OCI-LY7 (cell line): ENCODE results near the gene SREBF1. TPM values are rescaled to one million over a fixed set of nuclear protein-coding genes. Genes with fewer than 3 reads are reported as not detected.

Source experiments
- BruUV-seq: library from RNA; stranded (reverse); fragments of 400-500 nt; replicated peaks from 2 replicates; lab custom pipeline; 2021; lab: Mats Ljungman, UMichigan
- CTCF ChIA-PET: fragments of 300-600 bp; sonication (Branson Sonifier 250); formaldehyde crosslinking; loops from one replicate; lab custom pipeline; 2022; ENCODE audit warnings: antibody characterized with exemption; ENCODE audit not compliant: unreplicated experiment; lab: Charles Lee
- POLR2A ChIA-PET: fragments of 300-600 bp; sonication (Branson Sonifier 250); formaldehyde crosslinking; loops from one replicate; lab custom pipeline; 2022; ENCODE audit warnings: antibody characterized with exemption; lab: Charles Lee
- DNase-seq: peaks from one replicate; pipeline ENCODE4 v3.0.0-alpha.2; 2015; ENCODE audit warnings: low spot score
- H2AFZ ChIP-seq: fragments of 200-600 bp; sonication (generic), shearing (Covaris generic); 2 replicates; pipeline ENCODE4 v1.6.1; 2014; ENCODE audit warnings: mild to moderate bottlenecking, antibody characterized with exemption, low read length, moderate library complexity
- H3K27ac ChIP-seq: fragments of 200-600 bp; sonication (generic); 2 replicates; pipeline ENCODE4 v1.5.1; 2014; ENCODE audit warnings: mixed run types, low read depth, mild to moderate bottlenecking, moderate library complexity, low read length, inconsistent platforms; ENCODE audit not compliant: poor library complexity, severe bottlenecking
- H3K36me3 ChIP-seq: fragments of 200-600 bp; sonication (generic); 2 replicates; pipeline ENCODE4 v1.6.1; 2014; ENCODE audit warnings: mild to moderate bottlenecking, antibody characterized with exemption, low read length, moderate library complexity, mixed read lengths; ENCODE audit not compliant: insufficient read depth
- H3K4me1 ChIP-seq: fragments of 200-600 bp; sonication (generic); 2 replicates; pipeline ENCODE4 v1.5.1; 2014; ENCODE audit warnings: mild to moderate bottlenecking, low read length; ENCODE audit not compliant: insufficient read depth, poor library complexity, severe bottlenecking
- H3K4me2 ChIP-seq: fragments of 200-600 bp; sonication (generic); 2 replicates; pipeline ENCODE4 v1.6.1; 2014; ENCODE audit warnings: mild to moderate bottlenecking, low read length
- H3K4me3 ChIP-seq: fragments of 200-600 bp; sonication (generic); 2 replicates; pipeline ENCODE4 v1.5.1; 2014; ENCODE audit warnings: mild to moderate bottlenecking, low read depth, low read length; ENCODE audit not compliant: poor library complexity, severe bottlenecking
- H3K79me2 ChIP-seq: fragments of 200-600 bp; sonication (generic); 2 replicates; pipeline ENCODE4 v1.6.1; 2016; ENCODE audit warnings: low read depth, mild to moderate bottlenecking, low read length, moderate library complexity, mixed read lengths; ENCODE audit not compliant: insufficient read depth
- H3K9me2 ChIP-seq: fragments of 200-600 bp; sonication (generic); 2 replicates; pipeline ENCODE4 v1.6.1; 2016; ENCODE audit warnings: mild to moderate bottlenecking, low read length, mixed read lengths; ENCODE audit not compliant: insufficient read depth
- H3K9me3 ChIP-seq: fragments of 200-600 bp; sonication (generic); 2 replicates; pipeline ENCODE4 v1.6.1; 2014; ENCODE audit warnings: mild to moderate bottlenecking, mixed run types, low read length, mixed read lengths
- H4K20me1 ChIP-seq: fragments of 200-600 bp; sonication (generic); 2 replicates; pipeline ENCODE4 v1.6.1; 2014; ENCODE audit warnings: mild to moderate bottlenecking, antibody characterized with exemption, low read length, moderate library complexity, mixed read lengths; ENCODE audit not compliant: insufficient read depth
- CTCF ChIP-seq: fragments of 200-600 bp; sonication (generic); conservative IDR thresholded peaks from 2 replicates; pipeline ENCODE4 v1.5.1; 2014; ENCODE audit warnings: mild to moderate bottlenecking, antibody characterized with exemption, low read length, moderate library complexity, mixed read lengths
- EZH2phosphoT487 ChIP-seq: fragments of 200-600 bp; sonication (generic); IDR thresholded peaks from 2 replicates; pipeline ENCODE4 v1.6.1; 2018; ENCODE audit warnings: low read depth, borderline replicate concordance, mild to moderate bottlenecking, mixed run types, antibody characterized with exemption, low read length, moderate library complexity, mixed read lengths
- intact Hi-C: fragments of 100-400 bp; cut with micrococcal nuclease; formaldehyde crosslinking; loops from one replicate; pipeline ENCODE4 v1.10.0; 2022; ENCODE audit not compliant: unreplicated experiment
- total RNA-seq, 2 experiments: library from RNA; depleted of rRNA in 1 of 2; stranded (reverse); fragments of >200 nt in 1 of 2; shearing (Covaris generic) in 1 of 2; gene quantifications; 2 replicates each; pipeline ENCODE4 v1.2.3, GENCODE V29; 2014 to 2022

SREBF1 gene
- total RNA-seq, 2 experiments from 2014 or later: 70.4 to 187 TPM

DNA sequence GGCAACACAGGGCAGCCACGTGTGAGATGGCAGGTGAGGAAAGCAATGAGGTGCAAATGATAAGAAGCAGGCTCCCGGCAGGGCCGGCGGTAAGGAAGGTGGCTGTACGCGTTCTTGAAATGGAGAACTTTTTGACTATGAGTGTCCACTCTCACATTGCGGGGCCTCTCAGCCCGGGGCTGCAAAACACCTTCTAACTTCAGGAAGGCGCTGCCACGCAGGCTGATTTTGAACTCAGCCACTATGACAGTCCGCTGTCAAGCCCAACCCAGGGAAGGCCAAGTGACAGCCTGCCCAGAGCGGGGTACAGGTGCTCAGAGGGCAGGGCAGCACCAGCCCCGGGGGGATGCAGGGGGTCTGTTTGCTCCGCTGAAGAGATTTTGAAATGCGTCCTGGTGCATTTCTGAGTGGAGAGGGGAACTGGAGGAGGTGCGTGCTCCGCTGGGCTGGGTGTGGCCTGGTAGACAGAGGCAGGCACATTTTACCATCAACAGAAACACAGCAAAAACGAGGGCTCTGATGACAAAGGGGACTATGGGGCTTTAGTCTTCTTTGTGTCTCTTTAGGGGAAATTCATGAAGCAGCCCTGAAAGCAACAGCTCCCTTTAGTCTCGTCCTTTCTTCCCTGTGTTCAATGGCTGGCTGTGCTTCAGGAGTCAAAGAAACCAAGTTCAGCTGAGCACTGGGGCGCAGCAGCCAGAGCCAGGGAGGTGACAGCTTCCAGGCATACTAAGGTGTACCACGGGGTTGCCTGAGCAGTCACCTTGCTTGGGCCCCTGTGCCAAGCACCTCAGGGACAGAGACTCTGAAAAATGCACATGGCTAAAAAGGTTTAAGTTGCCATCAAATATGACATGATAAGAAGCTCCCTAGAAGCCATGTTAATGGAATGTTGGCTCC, 14.6 kb upstream of the SREBF1 start:
- Histone ChIP-seq H3K9me3 (no peaks in the 10 kb centered on the region), H3K79me2 (no peaks in the 10 kb centered on the region), H3K4me2 (no peak overlapping the region), H3K36me3 (no peaks in the 10 kb centered on the region), H3K4me1 (peaks cover 23% of the 10 kb centered on the region), H3K27ac (no peak overlapping the region), H4K20me1 (no peaks in the 10 kb centered on the region), H2AFZ (no peak overlapping the region), H3K9me2 (no peaks in the 10 kb centered on the region), H3K4me3 (no peak overlapping the region)
- DNase-seq: no peak
- CTCF ChIA-PET: no interaction called here
- POLR2A ChIA-PET: interaction anchor here (0.6 to 1.0 kb wide), 2 partner anchors 12 to 77 kb away, joined by 3 read pairs; no protein-coding TSS in a partner anchor
- intact Hi-C loops: no loop called here
- no TSS peak for BruUV-seq
- TF ChIP-seq CTCF (no peak), EZH2phosphoT487 (no peak)

GRCh38 chr17:17849845-17850373, 13.1 kb upstream of the SREBF1 start:
- no peaks in the 10 kb centered on the region for H3K79me2 ChIP-seq
- no peaks in the 10 kb centered on the region for H3K9me2 ChIP-seq
- H3K9me3 ChIP-seq: no peaks in the 10 kb centered on the region
- no peak overlapping the region for H3K4me3 ChIP-seq
- H3K4me2 ChIP-seq: peak overlapping the region; percentile 45
- peaks cover 23% of the 10 kb centered on the region for H3K4me1 ChIP-seq
- H3K27ac ChIP-seq: peak overlapping the region; percentile 39
- H3K36me3 ChIP-seq: no peaks in the 10 kb centered on the region
- DNase-seq: peak; percentile 85
- H4K20me1 ChIP-seq: no peaks in the 10 kb centered on the region
- BruUV-seq: no TSS peak
- TF ChIP-seq CTCF (peak; percentile 68), EZH2phosphoT487 (no peak)
- ChIA-PET POLR2A (interaction anchor here (0.7 to 2.1 kb wide), 7 partner anchors 9 to 1788 kb away, joined by 3 to 12 read pairs (median 5); partner anchors contain the start of gene SREBF1), CTCF (no interaction called here)
- intact Hi-C loops: no loop called here
- H2AFZ ChIP-seq: peak overlapping the region; percentile 85
